ENCODE data around the gene MYCBPAP. TPM values are rescaled to one million over a fixed set of nuclear protein-coding genes. Genes with fewer than 3 reads are reported as not detected.
"Not testable (repeated sequence)": the region's sequence is repeated elsewhere in the genome, so short reads cannot be mapped to it uniquely, and the experiment has no call there.

MYCBPAP gene
- total and polyA plus RNA-seq, 4 donors = 1.1 to 5.0 (median 2.9) TPM

DNA sequence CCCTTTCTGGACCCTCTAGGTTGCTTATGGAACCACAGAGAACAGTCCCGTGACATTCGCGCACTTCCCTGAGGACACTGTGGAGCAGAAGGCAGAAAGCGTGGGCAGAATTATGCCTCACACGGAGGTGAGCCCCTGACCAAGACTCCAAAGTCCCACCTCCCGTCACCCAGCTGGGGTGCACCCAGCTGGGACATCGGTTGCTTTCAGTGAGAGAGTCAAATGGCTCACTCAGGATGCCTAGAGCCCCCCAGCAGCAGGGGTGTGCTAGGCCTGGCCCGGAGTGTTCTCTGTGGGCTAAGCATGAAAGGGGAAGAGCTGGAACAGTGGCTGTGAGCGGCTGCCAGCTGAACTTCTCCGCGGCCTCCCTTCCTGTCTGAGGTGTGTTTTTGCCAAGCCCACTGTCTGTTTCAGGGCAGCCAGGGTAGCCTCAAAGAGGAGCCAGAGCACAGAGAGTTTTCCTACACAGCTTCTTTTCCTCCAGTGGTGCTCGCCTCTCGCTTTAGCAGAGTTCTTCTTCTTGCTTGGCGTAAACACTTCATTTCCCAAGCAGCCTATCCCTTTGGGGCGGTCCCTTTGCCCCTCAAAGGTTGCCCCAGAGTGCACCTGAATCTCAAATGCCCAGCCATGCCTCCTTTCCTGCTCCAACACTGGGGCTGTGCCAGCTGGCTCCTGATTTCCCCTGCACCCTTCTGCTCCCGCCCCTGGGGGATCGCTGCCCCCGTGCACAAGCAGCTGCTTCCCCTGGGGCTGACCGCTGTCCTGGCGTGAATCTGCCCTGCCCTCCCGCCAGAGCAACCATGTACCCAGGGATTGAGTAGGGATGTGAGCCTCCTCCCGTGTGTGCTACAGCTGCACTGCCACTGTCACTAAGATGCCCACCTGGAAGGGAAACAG lies 37.0 kb upstream of the MYCBPAP start:
- H3K4me1 ChIP-seq (ENCODE audit: control insufficient read depth, insufficient read depth, low read length) = peaks cover 65% of the 10 kb centered on the region
- no peaks in the 10 kb centered on the region for H3K9me3 ChIP-seq (ENCODE audit: control insufficient read depth, insufficient read depth, low read length)
- WGBS (ENCODE audit: insufficient coverage) = 81% methylated on average over 20 of the region's 22 CpGs
- DNase-seq (ENCODE audit: low read depth in 4 of 6, low spot score in 6 of 6) = no peak
- H3K4me3 ChIP-seq (ENCODE audit: low read depth, low read length) = no peak overlapping the region
- H3K27me3 ChIP-seq (ENCODE audit: control insufficient read depth, insufficient read depth, low read length) = peaks cover 32% of the 10 kb centered on the region
- H3K27ac ChIP-seq (ENCODE audit: low read depth, low read length) = no peak overlapping the region
- peaks cover 6% of the 10 kb centered on the region for H3K36me3 ChIP-seq (ENCODE audit: control insufficient read depth, insufficient read depth, low read length)

- peaks cover 55% of the 10 kb centered on the region for H3K4me1 ChIP-seq (ENCODE audit: control insufficient read depth, insufficient read depth, low read length)
- H3K9me3 ChIP-seq (ENCODE audit: control insufficient read depth, insufficient read depth, low read length) = no peaks in the 10 kb centered on the region
- H3K4me3 ChIP-seq (ENCODE audit: low read depth, low read length) = no peak overlapping the region
- H3K27me3 ChIP-seq (ENCODE audit: control insufficient read depth, insufficient read depth, low read length) = peaks cover 40% of the 10 kb centered on the region
- DNase-seq (ENCODE audit: low read depth in 4 of 6, low spot score in 6 of 6) = no peak
- H3K36me3 ChIP-seq (ENCODE audit: control insufficient read depth, insufficient read depth, low read length) = peaks cover 6% of the 10 kb centered on the region
- 93% methylated on average over 10 of the region's 10 CpGs for WGBS (ENCODE audit: insufficient coverage)
- no peak overlapping the region for H3K27ac ChIP-seq (ENCODE audit: low read depth, low read length)
These were observed 36.0 kb upstream of the MYCBPAP start for GRCh38 chr17:50472286-50472685.

DNA sequence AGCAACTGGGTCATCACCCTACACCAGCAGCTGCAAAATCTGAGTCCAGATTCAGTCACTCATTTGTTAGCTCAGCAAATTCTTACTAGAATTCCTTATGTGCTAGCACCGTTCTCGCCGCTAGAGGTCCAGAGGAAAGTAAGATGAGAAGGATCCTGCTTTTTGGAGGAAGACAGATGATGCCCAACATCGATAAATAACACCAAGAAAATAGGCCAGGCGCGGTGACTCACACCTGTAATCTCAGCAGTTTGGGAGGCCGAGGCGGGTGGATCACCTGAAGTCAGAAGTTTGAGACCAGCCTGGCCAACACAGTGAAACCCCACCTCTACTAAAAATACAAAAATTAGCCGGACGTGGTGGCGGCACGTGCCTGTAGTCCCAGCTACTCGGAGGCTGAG lies 35.5 kb upstream of the MYCBPAP start:
- WGBS (ENCODE audit: insufficient coverage) = 86% methylated on average over 10 of the region's 13 CpGs
- peaks cover 53% of the 10 kb centered on the region for H3K4me1 ChIP-seq (ENCODE audit: control insufficient read depth, insufficient read depth, low read length)
- H3K36me3 ChIP-seq (ENCODE audit: control insufficient read depth, insufficient read depth, low read length); H3K4me3 ChIP-seq (ENCODE audit: low read depth, low read length); H3K27ac ChIP-seq (ENCODE audit: low read depth, low read length); H3K9me3 ChIP-seq (ENCODE audit: control insufficient read depth, insufficient read depth, low read length): not testable (repeated sequence)
- peaks cover 38% of the 10 kb centered on the region for H3K27me3 ChIP-seq (ENCODE audit: control insufficient read depth, insufficient read depth, low read length)
- peak in 1 of 6 donors; percentile 32 for DNase-seq (ENCODE audit: low read depth in 4 of 6, low spot score in 6 of 6)

- Histone ChIP-seq H3K4me1 (ENCODE audit: control insufficient read depth, insufficient read depth, low read length) (peaks cover 49% of the 10 kb centered on the region), H3K27ac (ENCODE audit: low read depth, low read length) (no peak overlapping the region)
These were observed 34.3 kb upstream of the MYCBPAP start for GRCh38 chr17:50473901-50474300.

GRCh38 chr17:50474523-50474922 lies 33.7 kb upstream of the MYCBPAP start:
- H3K4me3 ChIP-seq (ENCODE audit: low read depth, low read length) = no peak overlapping the region
- peak in 2 of 6 donors; percentile 19 to 28 for DNase-seq (ENCODE audit: low read depth in 4 of 6, low spot score in 6 of 6)
- no peak overlapping the region for H3K27ac ChIP-seq (ENCODE audit: low read depth, low read length)
- peaks cover 21% of the 10 kb centered on the region for H3K27me3 ChIP-seq (ENCODE audit: control insufficient read depth, insufficient read depth, low read length)
- 52% methylated on average over 5 of the region's 6 CpGs for WGBS (ENCODE audit: insufficient coverage)
- no peaks in the 10 kb centered on the region for H3K9me3 ChIP-seq (ENCODE audit: control insufficient read depth, insufficient read depth, low read length)
- peaks cover 44% of the 10 kb centered on the region for H3K4me1 ChIP-seq (ENCODE audit: control insufficient read depth, insufficient read depth, low read length)
- H3K36me3 ChIP-seq (ENCODE audit: control insufficient read depth, insufficient read depth, low read length) = peaks cover 6% of the 10 kb centered on the region

More at GRCh38 chr17:50473901-50474300, 34.3 kb upstream of the MYCBPAP start:
- no peak for DNase-seq (ENCODE audit: low read depth in 4 of 6, low spot score in 6 of 6)
- Histone ChIP-seq H3K4me3 (ENCODE audit: low read depth, low read length) (no peak overlapping the region), H3K27me3 (ENCODE audit: control insufficient read depth, insufficient read depth, low read length) (peaks cover 27% of the 10 kb centered on the region), H3K36me3 (ENCODE audit: control insufficient read depth, insufficient read depth, low read length) (peaks cover 6% of the 10 kb centered on the region), H3K9me3 (ENCODE audit: control insufficient read depth, insufficient read depth, low read length) (no peaks in the 10 kb centered on the region)
- WGBS (ENCODE audit: insufficient coverage) = 96% methylated on average over 5 of the region's 11 CpGs

DNA sequence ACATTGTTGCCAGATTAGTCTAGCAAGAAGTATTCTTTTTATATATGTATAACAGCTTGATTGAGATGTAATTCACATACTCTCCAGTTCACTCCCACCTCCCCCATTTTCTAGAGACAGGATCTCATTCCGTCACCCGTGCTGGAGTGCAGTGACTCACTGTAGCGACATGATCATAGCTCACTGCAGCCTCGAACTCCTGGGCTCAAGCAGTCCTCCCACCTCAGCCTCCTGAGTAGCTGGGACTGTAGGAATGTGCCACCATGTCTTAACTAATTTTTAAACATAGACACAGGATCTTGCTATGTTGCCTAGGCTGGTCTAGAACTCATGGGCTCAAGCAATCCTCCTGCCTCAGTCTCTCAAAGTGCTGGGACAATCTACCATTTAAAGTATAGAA lies 32.9 kb upstream of the MYCBPAP start:
- WGBS (ENCODE audit: insufficient coverage) = 73% methylated on average over 4 of the region's 4 CpGs
- H3K27me3 ChIP-seq (ENCODE audit: control insufficient read depth, insufficient read depth, low read length) = peaks cover 12% of the 10 kb centered on the region
- peaks cover 44% of the 10 kb centered on the region for H3K4me1 ChIP-seq (ENCODE audit: control insufficient read depth, insufficient read depth, low read length)

DNA sequence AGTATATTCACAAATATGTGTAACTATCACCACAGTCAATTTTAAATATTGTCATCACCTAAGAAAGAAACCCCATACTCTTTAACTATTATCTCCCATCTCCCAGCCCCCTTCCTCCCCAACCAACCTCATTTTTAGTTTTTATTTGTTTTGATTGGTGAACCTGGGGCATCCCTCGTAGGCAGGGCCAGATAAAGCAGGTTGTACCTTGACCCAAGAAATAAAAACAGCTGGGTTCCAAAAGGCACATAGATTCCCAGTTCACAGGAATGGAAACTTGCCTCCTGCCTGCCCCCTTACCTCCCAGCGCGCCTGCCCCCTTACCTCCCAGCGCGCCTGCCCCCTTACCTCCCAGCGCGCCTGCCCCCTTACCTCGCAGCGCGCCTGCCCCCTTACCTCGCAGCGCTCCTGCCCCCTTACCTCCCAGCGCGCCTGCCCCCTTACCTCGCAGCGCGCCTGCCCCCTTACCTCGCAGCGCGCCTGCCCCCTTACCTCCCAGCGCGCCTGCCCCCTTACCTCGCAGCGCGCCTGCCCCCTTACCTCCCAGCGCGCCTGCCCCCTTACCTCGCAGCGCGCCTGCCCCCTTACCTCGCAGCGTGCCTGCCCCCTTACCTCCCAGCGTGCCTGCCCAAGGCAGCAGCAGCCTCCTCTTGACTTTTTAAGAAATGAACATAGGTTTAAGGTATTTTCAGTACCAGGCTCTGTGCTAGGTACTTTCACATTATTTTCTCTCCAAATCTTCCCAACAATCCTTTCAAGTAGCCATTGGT lies 32.3 kb upstream of the MYCBPAP start:
- Histone ChIP-seq H3K4me1 (ENCODE audit: control insufficient read depth, insufficient read depth, low read length) (peaks cover 38% of the 10 kb centered on the region), H3K36me3 (ENCODE audit: control insufficient read depth, insufficient read depth, low read length) (peaks cover 11% of the 10 kb centered on the region)
- H3K4me3 ChIP-seq (ENCODE audit: low read depth, low read length); H3K9me3 ChIP-seq (ENCODE audit: control insufficient read depth, insufficient read depth, low read length); H3K27ac ChIP-seq (ENCODE audit: low read depth, low read length); DNase-seq (ENCODE audit: low read depth in 4 of 6, low spot score in 6 of 6); H3K27me3 ChIP-seq (ENCODE audit: control insufficient read depth, insufficient read depth, low read length): not testable (repeated sequence)
- 31% methylated on average over 7 of the region's 33 CpGs for WGBS (ENCODE audit: insufficient coverage)

More for the DNA sequence above, 32.9 kb upstream of the MYCBPAP start:
- H3K27ac ChIP-seq (ENCODE audit: low read depth, low read length) = no peak overlapping the region
- DNase-seq (ENCODE audit: low read depth in 4 of 6, low spot score in 6 of 6) = no peak
- H3K9me3 ChIP-seq (ENCODE audit: control insufficient read depth, insufficient read depth, low read length) = no peaks in the 10 kb centered on the region
- H3K4me3 ChIP-seq (ENCODE audit: low read depth, low read length) = no peak overlapping the region
- H3K36me3 ChIP-seq (ENCODE audit: control insufficient read depth, insufficient read depth, low read length) = peaks cover 11% of the 10 kb centered on the region

GRCh38 chr17:50476545-50477315 lies 31.5 kb upstream of the MYCBPAP start:
- peaks cover 9% of the 10 kb centered on the region for H3K27me3 ChIP-seq (ENCODE audit: control insufficient read depth, insufficient read depth, low read length)
- H3K27ac ChIP-seq (ENCODE audit: low read depth, low read length) = no peak overlapping the region
- peaks cover 8% of the 10 kb centered on the region for H3K36me3 ChIP-seq (ENCODE audit: control insufficient read depth, insufficient read depth, low read length)
- H3K4me1 ChIP-seq (ENCODE audit: control insufficient read depth, insufficient read depth, low read length) = peaks cover 31% of the 10 kb centered on the region
- WGBS (ENCODE audit: insufficient coverage) = 70% methylated on average over 16 of the region's 18 CpGs
- H3K4me3 ChIP-seq (ENCODE audit: low read depth, low read length) = no peak overlapping the region
- H3K9me3 ChIP-seq (ENCODE audit: control insufficient read depth, insufficient read depth, low read length) = no peaks in the 10 kb centered on the region
- DNase-seq (ENCODE audit: low read depth in 4 of 6, low spot score in 6 of 6) = no peak

DNA sequence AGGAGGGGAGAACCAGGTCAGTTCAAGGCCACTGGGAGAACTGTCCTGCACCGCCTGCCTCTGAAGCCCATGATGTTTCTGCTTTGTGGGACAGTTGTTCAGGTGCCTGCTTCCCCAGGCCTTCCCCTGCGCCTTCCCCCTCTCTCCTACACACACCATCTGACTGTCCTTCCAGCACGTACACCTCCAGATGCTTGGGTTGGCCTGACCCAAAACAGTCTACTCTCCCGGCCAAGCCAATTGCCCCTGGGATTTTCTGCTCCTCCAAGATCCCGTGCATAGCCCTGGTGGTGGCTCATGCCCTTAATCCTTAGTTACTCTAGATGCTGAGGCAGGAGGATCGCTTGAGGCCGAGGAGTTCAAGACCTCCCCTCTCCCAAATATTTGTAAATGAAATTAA lies 30.3 kb upstream of the MYCBPAP start:
- H3K36me3 ChIP-seq (ENCODE audit: control insufficient read depth, insufficient read depth, low read length) = peaks cover 18% of the 10 kb centered on the region
- H3K27me3 ChIP-seq (ENCODE audit: control insufficient read depth, insufficient read depth, low read length) = peaks cover 9% of the 10 kb centered on the region
- peak overlapping the region; percentile 89 for H3K4me3 ChIP-seq (ENCODE audit: low read depth, low read length)
- no peaks in the 10 kb centered on the region for H3K9me3 ChIP-seq (ENCODE audit: control insufficient read depth, insufficient read depth, low read length)
- H3K27ac ChIP-seq (ENCODE audit: low read depth, low read length) = peak overlapping the region; percentile 81
- WGBS (ENCODE audit: insufficient coverage) = 95% methylated on average over 3 of the region's 7 CpGs
- DNase-seq (ENCODE audit: low read depth in 4 of 6, low spot score in 6 of 6) = peak in 1 of 6 donors; percentile 18
- H3K4me1 ChIP-seq (ENCODE audit: control insufficient read depth, insufficient read depth, low read length) = peaks cover 23% of the 10 kb centered on the region

Data from spinal cord (tissue), 10 donors.